Endothelial cell of umbilical vein (primary cell): ENCODE data around the gene GPATCH2L. TPM values are rescaled to one million over a fixed set of nuclear protein-coding genes. Genes with fewer than 3 reads are reported as not detected.

Source experiments
- BruUV-seq: library from RNA; stranded (reverse); fragments of 400-500 nt; replicated peaks from 2 replicates; lab custom pipeline; 2021; lab: Mats Ljungman, UMichigan
- CTCF ChIA-PET: fragments of 300-600, 350-600 bp; sonication (Branson Sonifier 250); formaldehyde crosslinking; loops from one replicate; lab custom pipeline; 2021; ENCODE audit warnings: antibody characterized with exemption, inconsistent platforms; lab: Charles Lee
- POLR2A ChIA-PET: fragments of 300-600, 350-600 bp; sonication (Branson Sonifier 250); formaldehyde crosslinking; loops from one replicate; lab custom pipeline; 2021; ENCODE audit warnings: antibody characterized with exemption, inconsistent platforms; lab: Charles Lee
- DNase-seq: peaks from one replicate; pipeline ENCODE4 v3.0.0-alpha.2; 2011; ENCODE audit warnings: low read depth, low spot score
- FAIRE-seq: peaks from 2 replicates; lab custom pipeline; 2011; peaks lifted over from hg19 to GRCh38; lab: Jason Lieb, UNC
- H2AFZ ChIP-seq: 2 replicates; pipeline ENCODE4 v1.6.0; 2012; ENCODE audit warnings: low read depth, low read length, control low read depth, inconsistent platforms
- H3K27ac ChIP-seq: 2 replicates; pipeline ENCODE4 v1.5.1; 2011; ENCODE audit warnings: low read depth, mild to moderate bottlenecking, control low read depth, low read length, moderate library complexity; ENCODE audit not compliant: insufficient read depth
- H3K27me3 ChIP-seq, 2 experiments: 2 replicates each; pipeline versions ENCODE4 v1.6.0 to v1.6.1; 2011; ENCODE audit warnings: low read length in 2 of 2, mixed read lengths in 1 of 2; ENCODE audit not compliant: control insufficient read depth in 2 of 2, insufficient read depth in 2 of 2
- H3K36me3 ChIP-seq, 2 experiments: 2 replicates in 1 of 2; 3 replicates in 1 of 2; pipeline ENCODE4 v1.5.1; 2011; ENCODE audit warnings: low read length in 2 of 2, mild to moderate bottlenecking in 1 of 2, moderate library complexity in 1 of 2; ENCODE audit not compliant: control insufficient read depth in 2 of 2, insufficient read depth in 2 of 2; ENCODE audit errors: extremely low read depth in 1 of 2
- H3K4me1 ChIP-seq: 3 replicates; pipeline ENCODE4 v1.5.1; 2011; ENCODE audit warnings: mild to moderate bottlenecking, low read length; ENCODE audit not compliant: control insufficient read depth, insufficient read depth; ENCODE audit errors: extremely low read depth
- H3K4me2 ChIP-seq: 2 replicates; pipeline ENCODE4 v1.6.1; 2011; ENCODE audit warnings: low read length, control low read depth, mixed read lengths; ENCODE audit not compliant: insufficient read depth
- H3K4me3 ChIP-seq, 3 experiments: fragments of 200-600 bp in 1 of 3; sonication (generic), shearing (Covaris generic) in 1 of 3; replicated peaks in 1 of 3; 2 replicates each; pipeline ENCODE4 v1.5.1; 2011 to 2016; ENCODE audit warnings: control low read depth in 3 of 3, low read length in 3 of 3, mild to moderate bottlenecking in 2 of 3, inconsistent platforms in 1 of 3, low read depth in 1 of 3, moderate library complexity in 1 of 3; ENCODE audit not compliant: insufficient read depth in 1 of 3
- H3K79me2 ChIP-seq: 2 replicates; pipeline ENCODE4 v1.6.0; 2012; ENCODE audit warnings: low read length, inconsistent platforms; ENCODE audit not compliant: control insufficient read depth, insufficient read depth
- H3K9ac ChIP-seq: replicated peaks from 2 replicates; pipeline ENCODE3; 2011; ENCODE audit warnings: low read length, control low read depth; ENCODE audit not compliant: insufficient read depth; ENCODE audit errors: extremely low read depth
- H3K9me1 ChIP-seq: replicated peaks from 3 replicates; pipeline ENCODE4 v1.6.0; 2011; ENCODE audit warnings: mild to moderate bottlenecking, low read length; ENCODE audit not compliant: control insufficient read depth, insufficient read depth; ENCODE audit errors: extremely low read depth
- H3K9me3 ChIP-seq: replicated peaks from 2 replicates; pipeline ENCODE4 v1.5.1; 2012; ENCODE audit warnings: low read length, inconsistent platforms; ENCODE audit not compliant: control insufficient read depth, insufficient read depth
- H4K20me1 ChIP-seq: replicated peaks from 2 replicates; pipeline ENCODE3; 2011; ENCODE audit warnings: mild to moderate bottlenecking, low read length; ENCODE audit not compliant: control insufficient read depth, insufficient read depth; ENCODE audit errors: extremely low read depth
- EZH2 ChIP-seq: IDR thresholded peaks from 2 replicates; pipeline ENCODE4 v1.6.1; 2012; ENCODE audit warnings: borderline replicate concordance, low read depth, mild to moderate bottlenecking, moderate library complexity, low read length, inconsistent platforms; ENCODE audit not compliant: severe bottlenecking
- FOS ChIP-seq: IDR thresholded peaks from 2 replicates; pipeline ENCODE4 v1.6.1; 2011; ENCODE audit warnings: mild to moderate bottlenecking, low read length, moderate library complexity, borderline replicate concordance; ENCODE audit not compliant: insufficient read depth
- GATA2 ChIP-seq: IDR thresholded peaks from 2 replicates; pipeline ENCODE4 v1.7.0; 2011; ENCODE audit warnings: low read depth, mild to moderate bottlenecking, moderate library complexity, mixed read lengths, low read length; ENCODE audit not compliant: insufficient read length, insufficient read depth
- JUN ChIP-seq: IDR thresholded peaks from 2 replicates; pipeline ENCODE4 v1.6.1; 2011; ENCODE audit warnings: borderline replicate concordance, low read depth; ENCODE audit not compliant: insufficient read length, insufficient read depth
- MYC ChIP-seq: IDR thresholded peaks from one replicate; pipeline ENCODE4 v1.6.1; 2011; ENCODE audit warnings: mild to moderate bottlenecking, low read depth, low read length
- POLR2A ChIP-seq: IDR thresholded peaks from 2 replicates; pipeline ENCODE4 v1.6.1; 2012; ENCODE audit warnings: low read depth, mild to moderate bottlenecking, control low read depth, low read length
- POLR2AphosphoS5 ChIP-seq: IDR thresholded peaks from 2 replicates; pipeline ENCODE4 v1.6.1; 2012; ENCODE audit warnings: low read depth, mild to moderate bottlenecking, control low read depth, low read length, moderate library complexity; ENCODE audit not compliant: insufficient read depth
- dilution Hi-C: fragments of 300-500 bp; cut with MboI; formaldehyde crosslinking; loops from one replicate; pipeline ENCODE4 v1.15.0; 2019; ENCODE audit warnings: low sequenced_read_pairs; ENCODE audit not compliant: extremely low pct_ligation_motif_present
- intact Hi-C: fragments of 100-400 bp; cut with micrococcal nuclease; formaldehyde crosslinking; loops from one replicate; pipeline ENCODE4 v1.10.0; 2022
- polyA plus RNA-seq, 4 experiments: library from polyadenylated mRNA; depleted of rRNA in 3 of 4; stranded (reverse) in 3 of 4; unstranded in 1 of 4; fragments of >200 nt; gene quantifications; 2 replicates each; pipeline versions ENCODE4 v1.2.1 to v1.2.3, GENCODE V29; 2011 to 2012; ENCODE audit warnings: missing spikeins in 1 of 4
- total RNA-seq: library from RNA; stranded (reverse); gene quantifications from 2 replicates; pipeline ENCODE4 v1.2.3, GENCODE V29; 2021
- TF ChIP-seq, protein P1 (sequence below), 2 donors: IDR thresholded peaks; 1 replicate in 1 of 2; 2 replicates in 1 of 2; pipeline ENCODE4 v1.5.1; 2011; ENCODE audit warnings: low read length in 2 of 2, mild to moderate bottlenecking in 2 of 2, moderate library complexity in 2 of 2, control low read depth in 1 of 2, inconsistent platforms in 1 of 2, low read depth in 1 of 2; ENCODE audit not compliant: insufficient read depth in 1 of 2; ENCODE audit errors: extremely low read depth in 1 of 2
- TF ChIP-seq, protein P2 (sequence below): IDR thresholded peaks from 2 replicates; pipeline ENCODE4 v1.6.1; 2011; ENCODE audit not compliant: insufficient read depth, insufficient read length

GPATCH2L gene
- total and polyA plus RNA-seq, 2 donors (not counting 3 experiments of a cell fraction or from before 2014, with no cell fraction given): 23.3 to 40.0 TPM

DNA sequence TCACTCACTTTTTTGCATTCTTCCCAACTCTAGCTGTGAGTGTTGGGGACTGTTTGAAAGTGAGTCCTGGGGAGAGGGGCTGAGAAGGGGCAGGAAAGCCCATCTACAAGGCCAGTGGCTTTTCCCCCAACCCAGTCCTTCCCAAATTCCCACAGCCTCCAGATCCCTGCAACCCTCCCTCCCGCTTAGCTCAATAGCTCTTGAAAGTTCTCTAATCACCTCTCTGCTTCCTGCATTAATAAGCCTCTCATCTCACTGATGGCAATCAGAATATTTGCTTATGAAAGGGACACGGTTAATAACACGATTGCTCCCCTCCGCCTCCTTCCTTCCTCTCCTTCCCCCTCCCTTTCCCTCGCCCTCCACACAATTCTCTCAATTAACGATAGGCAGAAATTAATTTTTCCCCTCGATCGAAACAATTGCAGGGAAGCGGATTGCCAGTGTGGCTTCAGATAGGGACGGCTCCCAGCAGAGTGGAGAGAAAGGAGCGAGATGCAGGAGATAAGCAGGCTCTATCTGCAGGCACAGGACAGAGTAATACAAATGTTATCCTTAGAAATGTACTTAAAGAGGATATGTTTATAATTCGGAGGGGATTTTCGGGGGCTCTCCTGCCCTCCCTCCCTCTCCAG lies 15.1 kb upstream of the GPATCH2L start:
- no peak overlapping the region for H3K4me2 ChIP-seq
- ChIA-PET POLR2A (no interaction called here), CTCF (no interaction called here)
- H3K36me3 ChIP-seq: no peaks in the 10 kb centered on the region
- no peaks in the 10 kb centered on the region for H3K9me1 ChIP-seq
- no peak for TF ChIP-seq JUN
- no peak for TF ChIP-seq POLR2AphosphoS5
- no peak for TF ChIP-seq MYC
- TF ChIP-seq, protein P1, sequence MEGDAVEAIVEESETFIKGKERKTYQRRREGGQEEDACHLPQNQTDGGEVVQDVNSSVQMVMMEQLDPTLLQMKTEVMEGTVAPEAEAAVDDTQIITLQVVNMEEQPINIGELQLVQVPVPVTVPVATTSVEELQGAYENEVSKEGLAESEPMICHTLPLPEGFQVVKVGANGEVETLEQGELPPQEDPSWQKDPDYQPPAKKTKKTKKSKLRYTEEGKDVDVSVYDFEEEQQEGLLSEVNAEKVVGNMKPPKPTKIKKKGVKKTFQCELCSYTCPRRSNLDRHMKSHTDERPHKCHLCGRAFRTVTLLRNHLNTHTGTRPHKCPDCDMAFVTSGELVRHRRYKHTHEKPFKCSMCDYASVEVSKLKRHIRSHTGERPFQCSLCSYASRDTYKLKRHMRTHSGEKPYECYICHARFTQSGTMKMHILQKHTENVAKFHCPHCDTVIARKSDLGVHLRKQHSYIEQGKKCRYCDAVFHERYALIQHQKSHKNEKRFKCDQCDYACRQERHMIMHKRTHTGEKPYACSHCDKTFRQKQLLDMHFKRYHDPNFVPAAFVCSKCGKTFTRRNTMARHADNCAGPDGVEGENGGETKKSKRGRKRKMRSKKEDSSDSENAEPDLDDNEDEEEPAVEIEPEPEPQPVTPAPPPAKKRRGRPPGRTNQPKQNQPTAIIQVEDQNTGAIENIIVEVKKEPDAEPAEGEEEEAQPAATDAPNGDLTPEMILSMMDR (IDR thresholded peaks at IDR 0.05; ENCODE audit: extremely low read depth in 1 of 2, insufficient read depth in 1 of 2, low read depth in 1 of 2, low read length in 2 of 2): no peak
- TF ChIP-seq, protein P2, sequence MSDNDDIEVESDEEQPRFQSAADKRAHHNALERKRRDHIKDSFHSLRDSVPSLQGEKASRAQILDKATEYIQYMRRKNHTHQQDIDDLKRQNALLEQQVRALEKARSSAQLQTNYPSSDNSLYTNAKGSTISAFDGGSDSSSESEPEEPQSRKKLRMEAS: no peak
- TF ChIP-seq EZH2: no peak
- no peak for TF ChIP-seq FOS
- TF ChIP-seq GATA2: no peak
- TF ChIP-seq POLR2A: no peak
- no peaks in the 10 kb centered on the region for H3K4me1 ChIP-seq
- intact Hi-C loops: no loop called here
- FAIRE-seq (no peak), DNase-seq (no peak)
- H3K27me3 ChIP-seq: peaks cover 40 to 56% of the 10 kb centered on the region in 2 experiments
- H3K27ac ChIP-seq: no peak overlapping the region
- H3K9me3 ChIP-seq: no peaks in the 10 kb centered on the region
- no peak overlapping the region for H2AFZ ChIP-seq
- no peaks in the 10 kb centered on the region for H4K20me1 ChIP-seq
- BruUV-seq: no TSS peak
- no peak overlapping the region for H3K9ac ChIP-seq
- H3K4me3 ChIP-seq: no peak overlapping the region
- dilution Hi-C loops: no loop called here
- no peaks in the 10 kb centered on the region for H3K79me2 ChIP-seq
